Neutrophil (primary cell): ENCODE measurements around the gene HOXA5.

Experiments
- H3K27ac ChIP-seq: fragments of 200-600 bp; sonication (generic); 2 replicates; pipeline ENCODE4 v1.5.1; 2016; ENCODE audit warnings: mild to moderate bottlenecking, moderate library complexity
- H3K27me3 ChIP-seq: fragments of 200-600 bp; sonication (generic); 2 replicates; pipeline ENCODE4 v1.6.0; 2016; ENCODE audit warnings: mild to moderate bottlenecking
- H3K36me3 ChIP-seq: fragments of 200-600 bp; sonication (generic); 2 replicates; pipeline ENCODE4 v1.5.1; 2017
- H3K4me1 ChIP-seq, 2 experiments: fragments of 200-600 bp in 1 of 2; sonication (generic) in 1 of 2; 1 replicate in 1 of 2; 2 replicates in 1 of 2; pipeline versions ENCODE4 v1.5.1 to v1.6.1; 2013 to 2016; ENCODE audit warnings: low read depth in 1 of 2, low read length in 1 of 2, mild to moderate bottlenecking in 1 of 2, moderate library complexity in 1 of 2; ENCODE audit not compliant: control insufficient read depth in 1 of 2, insufficient read depth in 1 of 2
- H3K4me3 ChIP-seq, 2 experiments: fragments of 200-600 bp in 1 of 2; sonication (generic) in 1 of 2; 1 replicate in 1 of 2; 2 replicates in 1 of 2; pipeline ENCODE4 v1.5.1; 2013 to 2016; ENCODE audit warnings: low read depth in 1 of 2, low read length in 1 of 2, mild to moderate bottlenecking in 1 of 2, moderate library complexity in 1 of 2
- H3K9me3 ChIP-seq: fragments of 200-600 bp; sonication (generic); 2 replicates; pipeline ENCODE4 v1.5.1; 2016
- CTCF ChIP-seq: fragments of 200-600 bp; sonication (generic); IDR thresholded peaks from 2 replicates; pipeline ENCODE4 v1.5.1; 2016; ENCODE audit warnings: antibody characterized with exemption

The HOXA5 gene

GRCh38 chr7:27176962-27177794, 33.7 kb upstream of the HOXA5 start:
- peaks cover 100% of the 10 kb centered on the region for H3K27me3 ChIP-seq
- H3K27ac ChIP-seq, result no peak overlapping the region
- no peaks in the 10 kb centered on the region for H3K9me3 ChIP-seq
- TF ChIP-seq CTCF, result no peak
- no peaks in the 10 kb centered on the region for H3K36me3 ChIP-seq
- peaks cover 23 to 34% of the 10 kb centered on the region in 2 experiments for H3K4me1 ChIP-seq
- no peak overlapping the region for H3K4me3 ChIP-seq

- no peak for TF ChIP-seq CTCF
- Histone ChIP-seq H3K4me1 (peaks cover 29 to 41% of the 10 kb centered on the region in 2 experiments), H3K9me3 (no peaks in the 10 kb centered on the region), H3K4me3 (no peak overlapping the region), H3K27me3 (peaks cover 100% of the 10 kb centered on the region), H3K36me3 (no peaks in the 10 kb centered on the region), H3K27ac (no peak overlapping the region)
Measured at GRCh38 chr7:27176524-27176845, 33.0 kb upstream of the HOXA5 start.

GRCh38 chr7:27175626-27176523, 32.4 kb upstream of the HOXA5 start:
- H3K4me1 ChIP-seq, result peaks cover 29 to 43% of the 10 kb centered on the region in 2 experiments
- no peaks in the 10 kb centered on the region for H3K36me3 ChIP-seq
- H3K27ac ChIP-seq, result no peak overlapping the region
- H3K9me3 ChIP-seq, result no peaks in the 10 kb centered on the region
- TF ChIP-seq CTCF, result no peak
- peaks cover 100% of the 10 kb centered on the region for H3K27me3 ChIP-seq
- H3K4me3 ChIP-seq, result no peak overlapping the region

GRCh38 chr7:27174874-27175625, 31.6 kb upstream of the HOXA5 start:
- Histone ChIP-seq H3K4me1 (peaks cover 29 to 43% of the 10 kb centered on the region in 2 experiments), H3K36me3 (no peaks in the 10 kb centered on the region), H3K27ac (no peak overlapping the region), H3K9me3 (no peaks in the 10 kb centered on the region), H3K4me3 (peak overlapping the region in 1 of 2 experiments; percentile 67), H3K27me3 (peaks cover 100% of the 10 kb centered on the region)
- TF ChIP-seq CTCF, result no peak
